HL-60/S4 treated with retinoic acid at 250 ng/mL for 4 days and 3 days (cell line): ENCODE measurements around the gene PRM2.
"Not testable (repeated sequence)": the region's sequence is repeated elsewhere in the genome, so short reads cannot be mapped to it uniquely, and the experiment has no call there.

Source experiments
- in situ Hi-C: fragments of 300-500 bp; cut with MboI; formaldehyde crosslinking; loops from 2 replicates; pipeline ENCODE4 v1.7.0; 2022; ENCODE audit warnings: low sequenced_read_pairs

The PRM2 gene

DNA sequence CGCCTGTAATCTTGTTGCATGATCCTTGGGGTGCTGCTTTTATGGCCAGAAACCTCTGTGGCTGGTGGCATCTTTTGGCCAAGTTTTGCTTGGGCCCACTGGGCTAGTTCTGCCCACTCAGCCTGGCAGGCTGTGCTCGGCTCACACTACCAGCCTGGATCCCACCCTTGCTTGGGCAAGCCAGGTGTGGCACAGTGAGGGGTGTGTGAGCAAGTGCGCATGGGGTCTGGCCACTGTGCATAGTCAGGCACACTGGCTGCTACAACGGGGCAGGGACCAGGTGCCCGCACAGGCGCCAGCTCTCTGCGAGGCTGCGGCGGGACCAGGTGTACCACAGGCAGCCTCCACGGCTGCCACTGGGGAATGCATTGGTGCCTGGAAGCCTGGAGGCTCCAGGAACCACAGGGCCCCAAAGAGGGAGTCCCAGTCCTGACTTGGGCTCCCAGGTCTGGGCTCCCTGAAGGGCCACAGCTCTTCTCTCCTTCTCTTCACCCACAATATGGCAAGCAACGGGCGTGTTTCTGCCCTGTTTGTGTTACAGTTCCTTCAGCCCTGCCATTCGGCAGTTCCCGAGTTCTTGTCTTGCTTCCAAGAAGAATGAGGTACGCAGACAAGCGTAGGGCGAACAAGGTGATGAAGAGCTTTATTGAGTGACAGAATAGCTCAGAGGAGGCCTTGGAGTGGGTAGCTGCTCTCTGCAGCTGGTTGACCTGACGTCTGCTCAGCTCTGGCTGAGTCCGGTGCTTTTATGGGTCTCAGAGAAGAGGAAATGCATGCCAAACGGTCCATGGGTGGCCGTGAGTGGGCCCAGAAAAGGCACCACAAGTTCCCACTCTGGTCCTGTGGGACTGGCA is 31.6 kb upstream of the PRM2 start:
- in situ Hi-C loops, result no loop called here

DNA sequence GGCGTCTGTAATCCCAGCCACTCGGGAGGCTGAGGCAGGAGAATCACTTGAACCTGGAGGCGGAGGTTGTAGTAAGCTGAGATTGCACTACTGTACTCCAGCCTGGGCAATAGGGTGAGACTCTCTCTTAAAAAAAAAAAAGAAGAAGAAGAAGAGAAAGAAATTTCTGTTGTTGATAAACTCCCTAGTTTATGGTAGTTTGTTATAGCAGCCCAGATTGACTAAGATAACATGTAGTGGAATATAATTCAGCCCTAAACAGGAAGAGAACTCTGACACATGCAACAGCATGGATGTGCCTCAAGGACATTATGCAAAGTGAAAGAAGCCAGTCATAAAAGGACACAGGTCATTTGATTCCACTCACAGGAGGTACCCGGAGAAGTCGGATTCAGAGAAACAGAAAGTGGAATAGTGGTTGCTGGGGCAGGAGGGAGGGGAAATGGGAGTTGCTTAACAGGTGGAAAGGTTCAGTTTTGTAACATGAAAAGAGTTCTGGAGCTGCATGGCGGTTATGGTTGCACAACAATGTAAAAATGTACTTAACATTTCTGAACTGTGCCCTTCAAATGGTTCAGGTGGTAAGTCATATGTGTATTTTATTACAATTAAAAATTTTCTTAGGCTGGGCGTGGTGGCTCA is 30.8 kb upstream of the PRM2 start:
- in situ Hi-C loops, result no loop called here

DNA sequence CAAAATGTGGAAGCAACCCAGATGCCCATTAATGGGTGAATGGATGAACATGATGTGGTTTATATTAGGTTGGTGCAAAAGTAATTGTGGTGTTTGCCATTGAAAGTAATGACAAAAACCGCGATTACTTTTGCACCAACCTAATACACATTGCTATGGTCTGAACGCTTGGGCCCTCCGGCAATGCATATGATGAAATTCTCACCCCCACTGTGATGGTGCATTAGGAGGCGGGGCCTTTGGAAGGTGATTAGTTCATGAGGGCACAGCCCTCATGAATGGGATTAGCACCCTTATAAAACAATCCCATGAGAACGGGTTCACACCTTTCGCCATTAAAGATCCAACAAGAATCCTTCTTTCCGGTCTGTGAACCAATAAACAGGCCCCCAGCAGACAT is 30.1 kb upstream of the PRM2 start:
- in situ Hi-C loops, result no loop called here

DNA sequence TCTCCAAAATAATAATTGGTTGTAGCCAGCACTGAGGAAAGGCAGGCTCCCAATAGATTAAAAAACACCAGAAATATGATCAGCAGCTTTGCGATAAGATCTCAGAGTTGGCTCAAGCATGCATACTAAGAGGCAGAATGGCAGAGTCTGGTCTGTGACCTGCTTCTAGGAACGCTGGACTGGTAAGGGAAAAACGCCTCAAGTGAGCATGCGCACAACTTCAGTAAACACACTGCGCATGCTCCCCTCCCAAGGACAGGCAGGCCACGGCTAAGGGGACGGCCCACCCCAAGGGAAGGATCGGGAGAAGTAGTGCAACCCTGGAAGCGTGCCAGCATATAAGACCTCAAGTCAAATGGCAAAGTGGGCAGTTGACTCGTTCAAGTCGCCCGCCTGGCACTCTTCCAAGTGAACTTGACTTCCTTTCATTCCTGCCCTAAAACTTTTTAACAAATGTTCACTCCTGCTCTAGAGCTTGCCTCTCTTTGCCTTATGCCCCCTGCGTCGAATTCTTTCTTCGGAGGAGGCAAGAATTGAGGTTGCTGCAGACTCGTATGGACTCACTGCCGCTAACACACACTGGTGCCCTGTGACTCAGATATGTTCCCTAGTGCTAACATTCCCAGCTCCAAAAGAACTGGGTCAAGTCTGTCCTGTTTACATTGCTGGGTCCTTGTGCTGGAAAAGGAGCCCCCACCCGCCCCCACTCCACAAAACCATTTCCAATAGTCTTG is 27.3 kb upstream of the PRM2 start:
- in situ Hi-C loops, result no loop called here

DNA sequence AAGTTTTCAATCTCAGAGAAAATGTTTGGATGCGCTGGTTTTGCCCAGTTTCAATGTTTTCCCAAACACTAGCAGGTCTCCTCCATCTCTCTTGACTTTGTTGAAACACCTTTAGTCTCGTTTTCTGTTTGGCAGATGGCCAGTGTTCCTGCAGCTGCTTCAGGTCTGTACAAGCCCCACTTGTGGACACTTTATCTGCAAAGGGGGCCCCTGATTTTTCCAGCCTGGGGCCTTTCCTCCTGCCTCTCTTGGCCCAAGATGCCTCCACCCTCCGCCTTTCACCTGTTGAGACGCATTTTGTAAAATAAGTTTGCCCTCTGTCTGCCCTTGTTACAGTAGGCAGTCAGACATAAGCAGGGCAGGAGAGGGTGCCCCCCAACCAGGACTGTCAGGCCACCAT is 26.7 kb upstream of the PRM2 start:
- in situ Hi-C loops, result no loop called here

DNA sequence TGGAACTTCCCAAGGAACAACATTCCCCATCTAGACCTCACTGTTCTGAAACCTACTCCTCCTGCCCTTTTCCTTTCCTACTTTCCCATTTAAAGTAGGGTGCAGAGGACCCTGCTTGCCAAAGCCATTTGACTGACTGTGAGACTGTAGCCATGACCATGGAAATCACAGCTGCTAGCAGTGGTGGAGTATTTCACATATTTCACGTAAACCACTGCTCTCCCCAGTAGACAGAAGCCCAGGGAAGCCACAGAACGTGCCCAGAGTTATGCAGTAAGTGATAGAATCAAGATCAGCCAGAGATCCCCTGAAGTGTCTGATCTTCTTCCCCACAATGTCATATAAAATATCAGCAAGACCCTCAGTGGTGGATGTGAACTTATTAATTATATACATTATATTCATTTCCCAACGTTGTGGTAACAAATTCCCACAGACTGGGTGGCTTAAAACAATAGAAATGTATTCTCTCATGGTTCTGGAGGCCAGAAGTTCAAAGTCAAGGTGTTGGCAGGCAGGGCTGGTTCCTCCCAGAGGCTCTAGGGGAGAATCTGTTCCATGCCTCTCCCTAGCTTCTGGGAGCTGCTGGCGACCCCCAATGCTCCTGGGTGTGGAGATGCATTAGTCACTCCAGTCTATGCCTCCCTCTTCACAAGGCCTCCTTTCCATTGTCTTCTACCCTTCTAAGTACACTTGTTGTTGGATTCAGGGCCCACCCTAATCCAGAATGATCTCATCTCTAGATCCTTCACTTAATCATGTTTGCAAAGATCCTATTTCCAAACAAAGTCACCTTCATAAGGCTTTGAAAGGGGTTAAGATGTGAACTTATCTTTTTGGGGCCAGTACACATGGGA is 25.6 kb upstream of the PRM2 start:
- in situ Hi-C loops, result no loop called here

DNA sequence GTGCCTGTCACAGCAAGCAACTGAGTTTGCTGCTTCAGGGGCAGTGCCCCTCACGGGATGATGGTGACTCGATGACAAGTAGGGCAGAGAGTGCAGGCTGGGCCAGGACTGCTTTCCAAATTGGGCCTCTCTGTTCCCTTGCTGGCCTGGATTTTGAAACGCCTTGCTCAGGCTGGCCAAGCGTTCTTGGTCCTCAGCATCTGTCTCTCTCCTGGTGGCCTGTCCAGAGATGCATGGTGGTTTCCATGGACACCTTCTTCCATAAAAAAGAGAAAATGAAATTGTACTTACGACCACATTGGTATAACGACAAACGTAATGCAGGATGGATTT is 24.2 kb upstream of the PRM2 start:
- in situ Hi-C loops, result no loop called here

DNA sequence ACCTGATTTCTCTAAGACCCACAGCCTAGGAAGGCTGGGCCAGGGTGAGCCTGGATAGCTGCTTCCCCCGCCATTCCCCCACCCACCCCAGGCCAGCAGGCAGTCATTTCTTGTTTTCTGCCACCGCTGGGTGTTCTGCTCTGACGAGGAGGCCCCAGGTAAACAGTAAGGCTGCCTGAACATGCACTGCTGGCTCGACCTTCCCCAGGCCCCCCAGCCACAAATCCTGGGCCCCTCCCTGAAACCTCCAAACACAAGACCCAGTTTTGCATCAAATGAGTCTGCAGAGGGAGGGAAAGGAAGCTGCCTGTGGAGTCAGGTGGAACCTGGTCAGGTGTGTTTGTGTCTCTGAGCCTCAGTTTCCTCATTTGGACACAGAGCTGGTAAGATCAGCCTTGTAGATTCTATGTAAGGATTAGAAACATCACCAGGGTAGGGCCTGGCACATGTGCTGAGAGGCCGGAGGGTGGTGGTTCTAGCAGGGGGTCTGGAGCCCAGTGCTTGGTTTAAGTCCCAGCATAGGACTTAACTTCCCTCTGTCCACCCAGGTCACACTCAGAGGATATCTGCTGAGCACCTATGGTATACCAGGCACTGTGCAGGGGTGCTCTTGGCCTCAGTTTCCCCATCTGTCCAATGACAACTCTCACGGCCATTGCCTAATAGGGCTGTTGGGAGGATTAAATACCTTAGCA is 23.7 kb upstream of the PRM2 start:
- in situ Hi-C loops, result no loop called here

DNA sequence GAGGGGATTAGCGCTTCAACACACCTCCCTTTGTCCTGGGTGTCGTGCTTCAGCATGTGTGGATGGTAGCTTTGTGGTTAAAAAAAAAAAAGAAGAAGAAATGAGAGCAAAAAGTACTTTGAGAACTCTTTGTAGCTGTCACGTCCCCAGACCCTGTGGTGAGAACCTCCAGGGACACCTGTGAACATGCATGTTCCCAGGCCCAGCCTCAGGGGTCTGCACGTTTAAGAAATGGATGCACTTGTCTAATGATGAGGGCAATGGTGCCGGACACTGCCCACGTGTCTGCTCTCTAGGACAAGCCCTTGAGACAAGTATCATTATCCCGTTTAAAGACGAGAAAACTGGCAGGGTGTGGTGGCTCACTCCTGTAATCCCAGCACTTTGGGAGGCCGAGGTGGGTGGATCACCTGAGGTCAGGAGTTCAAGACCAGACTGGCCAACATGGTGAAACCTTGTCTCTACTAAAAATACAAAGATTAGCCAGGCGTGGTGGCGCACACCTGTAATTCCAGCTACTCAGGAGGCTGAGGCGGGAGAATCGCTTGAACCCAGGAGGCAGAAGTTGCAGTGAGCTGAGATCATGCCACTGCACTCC is 22.8 kb upstream of the PRM2 start:
- in situ Hi-C loops, result not testable (repeated sequence)

DNA sequence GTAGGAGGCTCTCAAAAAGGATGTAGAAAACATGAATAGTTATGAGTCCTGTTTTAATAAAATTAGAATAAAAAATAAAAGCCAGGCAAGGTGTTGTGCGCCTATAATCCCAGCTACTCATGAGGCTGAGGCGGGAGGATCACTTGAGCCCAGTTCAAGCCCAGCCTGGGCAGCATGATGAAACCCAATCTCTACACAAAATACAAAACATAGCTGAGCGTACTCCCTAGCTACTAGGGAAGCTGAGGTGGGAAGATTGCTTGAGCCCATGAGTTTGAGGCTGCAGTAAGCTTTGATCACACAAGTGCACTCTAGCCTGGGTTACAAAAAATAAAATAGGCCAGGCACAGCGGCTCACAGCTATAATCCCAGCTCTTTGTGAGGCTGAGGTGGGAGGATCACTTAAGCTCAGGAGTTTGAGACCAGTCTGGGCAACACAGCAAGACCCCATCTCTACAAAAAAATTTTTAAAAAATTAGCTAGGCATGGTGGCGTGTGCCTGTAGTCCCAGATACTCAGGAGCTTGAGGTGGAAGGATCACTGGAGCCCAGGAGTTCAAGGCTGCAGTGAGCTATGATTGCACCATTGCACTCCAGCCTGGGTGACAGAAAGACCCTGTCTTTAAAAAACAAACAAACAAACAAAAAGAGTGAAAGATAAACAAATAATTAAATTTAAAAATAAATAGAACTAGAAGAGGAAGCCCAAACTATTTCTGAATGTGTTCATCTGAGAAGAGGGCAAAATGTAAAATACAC is 22.0 kb upstream of the PRM2 start:
- in situ Hi-C loops, result no loop called here

DNA sequence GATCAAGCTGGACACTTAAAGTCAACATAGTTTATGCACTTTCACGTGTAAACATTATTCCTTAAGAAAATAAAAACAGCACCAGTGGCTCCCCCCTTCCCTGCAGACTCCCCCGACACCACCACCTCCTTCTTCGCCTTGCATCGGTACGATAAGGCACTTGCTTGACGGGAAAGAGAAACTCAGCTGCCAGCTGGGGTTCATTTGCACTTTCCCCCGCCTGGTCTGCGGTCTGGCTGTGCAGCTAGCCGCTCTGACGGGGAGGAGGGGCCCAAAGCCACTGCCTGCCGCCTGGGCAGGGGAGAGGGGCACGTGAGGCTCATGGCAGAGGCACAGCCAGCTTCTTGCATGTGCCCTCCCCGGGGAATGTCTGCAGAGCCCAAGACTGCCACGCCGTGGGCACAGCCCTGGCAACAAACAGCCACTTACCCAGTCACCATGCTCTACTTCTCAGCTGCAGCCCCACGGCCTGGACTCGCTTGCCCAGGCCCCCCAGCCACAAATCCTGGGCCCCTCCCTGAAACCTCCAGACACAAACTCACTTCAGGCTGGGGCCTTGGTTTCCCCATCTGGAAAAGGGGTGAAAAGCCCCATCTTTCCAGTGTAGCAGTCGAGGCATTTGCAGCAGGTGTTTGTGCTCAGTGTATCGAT is 21.3 kb upstream of the PRM2 start:
- in situ Hi-C loops, result no loop called here

DNA sequence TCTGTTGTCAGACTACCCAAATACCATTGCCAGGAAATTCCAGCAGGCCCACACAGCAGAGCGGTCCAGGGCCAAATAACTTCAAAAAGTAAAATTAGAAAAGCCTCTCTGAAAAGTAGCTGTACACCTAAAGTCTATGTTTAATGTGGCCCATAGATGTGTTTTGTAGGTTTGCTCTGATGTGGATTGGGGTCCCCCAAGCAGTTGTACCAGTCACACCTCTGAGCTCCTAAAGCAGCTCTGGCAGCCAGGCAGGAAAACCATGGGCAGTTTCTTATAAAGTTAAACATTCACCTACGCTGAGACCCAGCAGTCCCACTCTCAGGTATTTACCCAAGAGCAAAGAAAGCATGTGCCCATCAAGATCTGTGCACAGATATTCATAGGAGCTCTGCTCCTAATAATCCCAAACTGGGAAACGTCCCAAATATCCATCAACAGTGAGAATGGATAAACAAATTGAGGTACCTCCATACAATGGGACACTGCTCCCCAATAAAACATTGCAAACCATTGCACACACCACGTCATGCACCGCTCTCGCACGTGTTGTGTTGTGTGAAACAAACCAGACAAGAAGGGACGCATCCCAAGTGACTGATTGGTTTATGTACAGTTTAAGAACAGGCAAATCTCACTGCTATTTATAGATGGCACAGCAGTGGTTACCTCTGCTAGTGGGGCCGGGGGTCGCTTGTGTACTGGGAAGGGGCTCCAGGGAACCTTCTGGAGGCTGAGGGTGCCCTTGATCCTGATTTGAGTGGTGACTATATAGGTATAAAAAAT is 20.6 kb upstream of the PRM2 start:
- in situ Hi-C loops, result no loop called here

DNA sequence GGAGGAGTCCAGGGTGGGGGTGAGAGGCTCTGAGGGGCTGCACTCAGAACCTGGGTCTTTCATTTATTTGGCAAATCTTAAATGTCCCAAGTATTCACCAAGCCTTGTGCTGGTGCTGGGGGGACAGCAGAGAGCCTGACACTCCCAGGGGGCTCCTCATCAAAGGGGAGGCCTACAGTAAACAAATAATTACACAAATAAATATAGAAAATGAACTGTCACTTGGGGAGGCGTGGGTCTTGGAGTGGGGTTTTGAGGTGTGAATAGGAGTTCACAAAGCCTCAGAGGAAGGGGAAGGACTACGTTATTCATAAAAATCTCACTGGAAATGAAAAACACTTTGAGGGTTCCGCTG is 20.0 kb upstream of the PRM2 start:
- in situ Hi-C loops, result no loop called here

DNA sequence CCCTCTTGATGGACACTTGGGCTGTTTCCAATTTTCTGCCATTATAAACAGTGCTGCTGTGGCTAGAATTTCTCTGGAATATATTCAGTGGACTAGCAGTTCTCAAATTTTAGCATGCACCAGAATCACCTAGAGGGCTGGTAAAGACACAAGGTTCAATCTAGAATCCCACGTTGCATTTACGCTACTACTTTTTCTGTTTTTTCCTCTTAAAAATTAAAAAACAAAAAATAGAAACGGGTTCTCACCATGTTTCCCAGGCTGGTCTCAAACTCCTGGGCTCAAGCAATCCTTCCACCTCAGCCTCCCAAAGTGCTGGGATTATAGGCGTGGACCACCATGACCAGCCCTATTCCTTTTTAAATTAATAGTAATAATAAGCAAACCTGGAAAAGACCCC is 19.4 kb upstream of the PRM2 start:
- in situ Hi-C loops, result no loop called here

DNA sequence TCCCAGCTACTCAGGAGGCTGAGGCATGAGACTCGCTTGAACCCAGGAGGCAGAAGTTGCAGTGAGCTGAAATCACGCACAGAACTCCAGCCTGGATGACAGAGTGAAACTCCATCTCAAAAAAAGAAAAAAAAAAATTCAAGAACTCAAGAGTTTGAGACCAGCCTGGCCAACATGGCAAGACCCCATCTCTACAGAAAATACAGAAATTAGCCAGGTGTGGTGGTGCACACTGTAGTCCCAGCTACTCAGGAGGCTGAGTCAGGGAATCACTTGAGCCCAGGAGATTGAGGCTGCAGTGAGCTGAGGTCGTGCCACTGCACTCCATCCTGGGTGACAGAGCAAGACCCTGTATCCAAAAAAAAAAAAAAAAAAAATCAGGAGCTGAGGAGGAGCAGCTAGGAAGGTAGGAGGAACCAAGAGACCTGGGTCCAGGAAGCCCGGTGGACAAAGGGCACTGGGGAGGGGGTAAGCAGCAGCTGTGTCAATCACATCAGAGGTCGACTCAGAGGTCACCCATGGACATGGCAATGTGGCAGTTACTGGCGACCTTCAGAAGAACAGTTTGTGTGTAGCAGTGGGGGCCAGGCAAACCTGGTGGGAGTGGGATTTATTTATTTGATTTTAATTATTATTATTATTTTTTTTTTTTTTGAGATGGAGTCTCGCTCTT is 15.9 kb upstream of the PRM2 start:
- in situ Hi-C loops, result no loop called here

DNA sequence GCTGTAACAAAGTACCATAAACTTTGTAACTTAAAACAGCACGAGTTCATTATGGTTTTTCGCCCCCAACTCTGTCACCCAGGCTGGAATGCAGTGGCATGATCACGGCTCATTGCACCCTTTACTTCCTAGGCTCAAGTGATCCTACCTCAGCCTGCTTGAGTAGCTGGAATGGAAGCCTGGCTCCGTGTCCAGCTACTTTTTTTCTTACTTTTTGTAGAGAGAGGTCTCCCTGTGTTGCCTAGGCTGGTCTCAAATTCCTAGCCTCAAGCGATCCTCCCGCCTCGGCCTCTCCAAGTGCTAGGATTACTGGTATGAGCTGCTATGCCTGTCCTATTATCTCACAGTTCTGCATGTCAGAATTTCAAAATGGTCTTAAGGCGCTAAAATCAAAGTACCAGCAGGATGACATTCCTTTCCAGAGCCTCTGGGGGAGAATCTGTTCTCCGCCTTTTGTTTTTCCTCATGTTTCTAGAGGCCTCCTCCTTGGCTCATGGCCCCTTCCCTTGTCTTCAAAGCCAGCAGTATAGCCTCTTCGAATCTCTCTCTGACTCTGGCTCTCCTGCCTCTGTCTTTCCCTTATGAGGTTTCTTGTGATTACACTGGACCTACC is 14.9 kb upstream of the PRM2 start:
- in situ Hi-C loops, result no loop called here
